ENCODE data around the gene CDR2L. TPM values are rescaled to one million over a fixed set of nuclear protein-coding genes. Genes with fewer than 3 reads are reported as not detected.

Gene CDR2L
- total RNA-seq (2022) (39.4 and 48.3 TPM in 2 replicates), Bru-seq, nascent RNA (percentile 70 among the genes with signal in this experiment), BruChase-seq, experiment 1, labeled RNA remaining after a 6-hour chase (percentile 79 among the genes with signal in this experiment), BruChase-seq, experiment 2, labeled RNA remaining after a 2-hour chase (percentile 69 among the genes with signal in this experiment)
- long read RNA-seq, transcript CDR2L-201 (5 exons, 3,536 nt): major isoform, 11 of 39 reads
- long read RNA-seq, partial matches to known transcripts: 24 of 39 reads
- long read RNA-seq, other reads (novel, unspliced or antisense): 4 of 39 reads

GRCh38 chr17:74987418-74987908 is at the start of gene CDR2L:
TSS of gene CDR2L (plus strand) at chr17:74987632. CDS start at chr17:74988044, 412 bp downstream.
- Mint-ChIP-seq H3K9me3 (ENCODE audit: low read depth, unreplicated experiment) (no peaks in the 10 kb centered on the region), H3K27ac (ENCODE audit: unreplicated experiment) (peak within 1 kb of the TSS; percentile 58), H3K4me1 (ENCODE audit: low read depth, unreplicated experiment) (peaks cover 56% of the 10 kb centered on the region), H3K36me3 (ENCODE audit: insufficient read depth, unreplicated experiment) (peaks cover 41% of the 10 kb centered on the region), H3K27me3 (ENCODE audit: unreplicated experiment) (no peaks in the 10 kb centered on the region), H3K4me3 (ENCODE audit: low read depth, unreplicated experiment) (peak within 1 kb of the TSS; percentile 93)
- no peak for TF ChIP-seq CTCF (IDR thresholded peaks at IDR 0.05; ENCODE audit: unreplicated experiment)
- no TSS peak for BruUV-seq (replicated peaks)
- CTCF ChIA-PET: interaction anchor here (1.5 to 3.1 kb wide), 5 partner anchors 13 to 29 kb away, joined by 4 to 18 read pairs (median 12); partner anchors contain the start of genes HID1 and MRPL58
- intact Hi-C loops (cut with micrococcal nuclease; ENCODE audit: unreplicated experiment): no loop called here
- DNase-seq: peak; percentile 98

GRCh38 chr17:74938194-74938950 is 49.1 kb upstream of the CDR2L start:
- DNase-seq: no peak
- intact Hi-C loops (cut with micrococcal nuclease; ENCODE audit: unreplicated experiment): no loop called here
- H3K4me1 Mint-ChIP-seq (ENCODE audit: low read depth, unreplicated experiment): no peaks in the 10 kb centered on the region
- CTCF ChIA-PET: interaction anchor here (0.7 kb wide), 1 partner anchor 1173 kb away, joined by 4 read pairs; no protein-coding TSS in a partner anchor
- H3K9me3 Mint-ChIP-seq (ENCODE audit: low read depth, unreplicated experiment): no peaks in the 10 kb centered on the region
- no peak overlapping the region for H3K4me3 Mint-ChIP-seq (ENCODE audit: low read depth, unreplicated experiment)
- no peak for TF ChIP-seq CTCF (IDR thresholded peaks at IDR 0.05; ENCODE audit: unreplicated experiment)
- no TSS peak for BruUV-seq (replicated peaks)
- H3K36me3 Mint-ChIP-seq (ENCODE audit: insufficient read depth, unreplicated experiment): no peaks in the 10 kb centered on the region
- peaks cover 92% of the 10 kb centered on the region for H3K27me3 Mint-ChIP-seq (ENCODE audit: unreplicated experiment)
- no peak overlapping the region for H3K27ac Mint-ChIP-seq (ENCODE audit: unreplicated experiment)

GRCh38 chr17:74939534-74939933 is 47.9 kb upstream of the CDR2L start:
- no peaks in the 10 kb centered on the region for H3K36me3 Mint-ChIP-seq (ENCODE audit: insufficient read depth, unreplicated experiment)
- no peak for DNase-seq
- no TSS peak for BruUV-seq (replicated peaks)
- no peak overlapping the region for H3K27ac Mint-ChIP-seq (ENCODE audit: unreplicated experiment)
- TF ChIP-seq CTCF (IDR thresholded peaks at IDR 0.05; ENCODE audit: unreplicated experiment): no peak
- no peaks in the 10 kb centered on the region for H3K9me3 Mint-ChIP-seq (ENCODE audit: low read depth, unreplicated experiment)
- CTCF ChIA-PET: no interaction called here
- H3K4me3 Mint-ChIP-seq (ENCODE audit: low read depth, unreplicated experiment): no peak overlapping the region
- intact Hi-C loops (cut with micrococcal nuclease; ENCODE audit: unreplicated experiment): no loop called here
- H3K4me1 Mint-ChIP-seq (ENCODE audit: low read depth, unreplicated experiment): no peaks in the 10 kb centered on the region
- H3K27me3 Mint-ChIP-seq (ENCODE audit: unreplicated experiment): peaks cover 95% of the 10 kb centered on the region

- no peak for TF ChIP-seq CTCF (IDR thresholded peaks at IDR 0.05; ENCODE audit: unreplicated experiment)
- DNase-seq: no peak
- CTCF ChIA-PET: no interaction called here
- H3K4me1 Mint-ChIP-seq (ENCODE audit: low read depth, unreplicated experiment): no peaks in the 10 kb centered on the region
- peaks cover 95% of the 10 kb centered on the region for H3K27me3 Mint-ChIP-seq (ENCODE audit: unreplicated experiment)
- BruUV-seq (replicated peaks): no TSS peak
- H3K9me3 Mint-ChIP-seq (ENCODE audit: low read depth, unreplicated experiment): no peaks in the 10 kb centered on the region
- H3K4me3 Mint-ChIP-seq (ENCODE audit: low read depth, unreplicated experiment): no peak overlapping the region
- no peak overlapping the region for H3K27ac Mint-ChIP-seq (ENCODE audit: unreplicated experiment)
- intact Hi-C loops (cut with micrococcal nuclease; ENCODE audit: unreplicated experiment): no loop called here
- H3K36me3 Mint-ChIP-seq (ENCODE audit: insufficient read depth, unreplicated experiment): no peaks in the 10 kb centered on the region
Observed at GRCh38 chr17:74941128-74941725, 46.2 kb upstream of the CDR2L start.
